ENCODE results near the gene MAN2B2.

Gene MAN2B2

DNA sequence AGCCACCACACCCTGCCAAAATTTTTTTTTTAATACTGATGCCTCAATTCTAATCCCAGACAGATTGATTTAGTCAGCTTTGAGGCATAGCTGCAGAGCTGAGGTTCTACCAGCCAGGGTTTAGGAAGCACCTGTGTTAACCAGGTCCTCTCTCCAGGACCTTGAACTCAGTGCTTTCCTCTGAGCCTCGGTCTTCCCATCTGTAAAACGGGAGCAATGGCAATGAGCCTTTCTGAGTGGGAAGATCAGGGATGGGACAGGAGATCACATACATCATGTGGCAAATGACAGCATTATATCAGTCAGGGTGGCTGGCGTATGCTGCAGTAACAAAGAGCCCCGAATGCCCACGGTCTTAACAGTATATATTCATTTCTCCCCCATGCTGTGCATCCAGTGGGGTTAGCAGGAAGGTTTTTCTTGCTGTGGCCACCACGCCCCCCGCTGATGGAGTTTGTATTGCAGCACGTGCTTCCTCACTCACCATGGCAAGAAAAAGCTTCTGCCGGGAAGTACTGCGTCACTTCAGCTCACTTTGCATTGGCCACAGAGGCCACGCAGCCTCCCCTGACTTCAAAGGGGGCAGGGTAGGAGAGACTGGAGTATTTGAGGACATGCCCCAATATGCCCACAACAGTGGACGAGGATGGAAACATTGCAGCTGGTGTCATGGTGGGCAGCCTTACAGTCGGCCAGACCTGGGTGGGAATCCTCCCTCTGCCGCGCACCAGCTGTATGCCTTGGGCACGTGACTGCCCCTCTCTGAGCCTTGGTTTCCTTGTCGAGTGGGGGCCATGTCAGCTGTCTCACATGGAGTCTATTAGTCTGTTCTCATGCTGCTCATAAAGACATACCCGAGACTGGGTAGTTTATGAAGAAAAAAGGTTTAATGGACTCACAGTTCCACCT, 41.4 kb downstream of the MAN2B2 start:
- Histone ChIP-seq H3K9me3 (replicated peaks in 1 of 11) (peaks cover 0 to 14% (median 0%) of the 10 kb centered on the region in 11 experiments; a peak in 4 of 22 replicates), H3K4me2 (no peak overlapping the region), H3K4me3 (no peak overlapping the region), H3K9ac (no peak overlapping the region), H3K27ac (no peak overlapping the region), H3K36me3 (peaks cover 59 to 94% (median 71%) of the 10 kb centered on the region in 11 experiments), H4K20me1 (peaks cover 0 to 29% (median 0%) of the 10 kb centered on the region in 11 experiments; a peak in 1 of 22 replicates), H3K27me3 (no peaks in the 10 kb centered on the region), H3K4me1 (peaks cover 0 to 32% (median 19%) of the 10 kb centered on the region in 10 experiments; a peak in 16 of 20 replicates)
- no peak for TF ChIP-seq Cebpa-rat (IDR thresholded peaks at IDR 0.05)

DNA sequence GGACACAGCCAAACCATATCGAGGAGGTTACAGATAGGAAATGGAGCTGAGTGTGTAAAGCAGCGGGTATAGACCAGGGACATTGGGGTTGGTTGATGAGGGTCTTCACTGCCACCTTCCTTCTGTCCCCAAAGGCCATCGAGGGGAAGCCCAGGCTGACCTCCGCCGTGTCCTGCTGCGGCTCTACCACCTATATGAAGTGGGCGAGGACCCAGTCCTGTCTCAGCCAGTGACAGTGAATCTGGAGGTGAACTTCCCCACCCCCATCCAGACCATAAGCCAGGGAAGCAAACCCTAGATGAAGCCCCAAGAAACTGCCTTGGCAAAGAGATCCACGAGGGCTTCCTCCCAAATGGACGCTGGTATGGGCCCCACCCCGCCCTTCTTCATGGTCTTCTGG, 42.3 kb downstream of the MAN2B2 start:
- no peak overlapping the region for H3K9ac ChIP-seq
- no peak overlapping the region for H3K4me3 ChIP-seq
- H3K27ac ChIP-seq = no peak overlapping the region
- no peak overlapping the region for H3K4me2 ChIP-seq
- peaks cover 56 to 91% (median 69%) of the 10 kb centered on the region in 11 experiments for H3K36me3 ChIP-seq
- peaks cover 0 to 23% (median 11%) of the 10 kb centered on the region in 10 experiments; a peak in 16 of 20 replicates for H3K4me1 ChIP-seq
- H3K27me3 ChIP-seq = no peaks in the 10 kb centered on the region
- peaks cover 0 to 14% (median 0%) of the 10 kb centered on the region in 11 experiments; a peak in 4 of 22 replicates for H3K9me3 ChIP-seq (replicated peaks in 1 of 11)
- peaks cover 0 to 29% (median 0%) of the 10 kb centered on the region in 11 experiments; a peak in 1 of 22 replicates for H4K20me1 ChIP-seq
- no peak for TF ChIP-seq Cebpa-rat (IDR thresholded peaks at IDR 0.05)

DNA sequence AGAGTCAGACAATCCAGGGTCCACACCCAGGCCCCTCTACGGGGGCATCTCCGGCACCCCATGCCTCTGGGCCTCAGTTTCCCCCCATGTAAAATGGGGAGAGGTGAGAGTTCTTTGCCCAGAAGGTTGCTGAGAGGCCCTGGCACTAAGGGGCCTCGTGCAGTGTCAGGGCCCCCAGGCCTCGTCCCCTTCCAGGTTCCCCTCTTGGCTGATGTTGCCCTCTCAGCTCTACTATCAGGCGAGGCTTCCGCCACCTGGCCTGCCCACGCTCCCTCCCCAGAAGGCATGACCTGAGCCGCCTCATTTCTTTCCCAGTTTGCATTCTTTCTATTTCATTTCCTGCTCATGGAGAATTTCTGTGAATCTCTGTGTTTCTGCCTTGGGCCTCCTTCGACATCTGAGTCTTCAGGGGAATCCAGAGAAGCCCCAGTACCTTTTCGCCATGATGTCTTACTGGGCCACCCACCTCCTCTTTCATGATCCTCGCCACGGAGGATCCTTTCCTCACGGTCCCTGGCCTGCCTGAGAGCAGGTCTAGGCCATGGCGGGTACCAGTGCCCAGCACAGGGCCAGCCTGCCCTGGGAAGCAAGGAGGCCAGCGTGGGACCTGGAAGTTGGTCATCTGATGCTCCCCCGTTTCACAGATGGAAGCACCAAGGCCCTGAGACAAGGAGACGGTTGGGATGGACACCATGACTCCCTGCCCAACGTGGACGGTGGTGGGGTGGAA, 43.6 kb downstream of the MAN2B2 start:
- peaks cover 0 to 29% (median 0%) of the 10 kb centered on the region in 11 experiments; a peak in 1 of 22 replicates for H4K20me1 ChIP-seq
- no peak for TF ChIP-seq Cebpa-rat (IDR thresholded peaks at IDR 0.05)
- no peak overlapping the region for H3K4me3 ChIP-seq
- peaks cover 0 to 12% (median 0%) of the 10 kb centered on the region in 10 experiments; a peak in 4 of 20 replicates for H3K4me1 ChIP-seq
- peaks cover 0 to 4% (median 0%) of the 10 kb centered on the region in 11 experiments; a peak in 1 of 22 replicates for H3K9me3 ChIP-seq (replicated peaks in 1 of 11)
- no peaks in the 10 kb centered on the region for H3K27me3 ChIP-seq
- no peak overlapping the region for H3K27ac ChIP-seq
- peaks cover 50 to 85% (median 69%) of the 10 kb centered on the region in 11 experiments for H3K36me3 ChIP-seq
- H3K4me2 ChIP-seq = no peak overlapping the region
- no peak overlapping the region for H3K9ac ChIP-seq

DNA sequence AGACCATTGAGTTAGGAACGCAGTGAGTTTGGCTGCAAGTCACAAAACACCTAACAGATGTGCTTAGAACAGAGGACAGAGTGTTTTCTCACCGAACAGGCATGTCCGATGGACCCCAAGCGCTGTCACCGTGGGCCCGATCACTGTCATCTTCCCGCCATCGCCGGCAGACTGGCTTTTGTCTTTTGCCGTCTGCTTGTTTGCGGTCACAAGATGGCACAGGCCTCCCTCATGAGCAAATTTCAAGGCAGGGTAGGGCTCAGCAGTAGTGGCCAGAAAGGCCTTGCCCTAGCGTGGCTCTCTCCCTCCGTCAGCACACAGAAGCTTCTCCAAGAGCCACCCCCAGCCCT, 44.1 kb downstream of the MAN2B2 start:
- H4K20me1 ChIP-seq = peaks cover 0 to 28% (median 0%) of the 10 kb centered on the region in 11 experiments; a peak in 1 of 22 replicates
- H3K4me2 ChIP-seq = no peak overlapping the region
- H3K27me3 ChIP-seq = no peaks in the 10 kb centered on the region
- peaks cover 0 to 8% (median 0%) of the 10 kb centered on the region in 10 experiments; a peak in 3 of 20 replicates for H3K4me1 ChIP-seq
- H3K9ac ChIP-seq = no peak overlapping the region
- no peak for TF ChIP-seq Cebpa-rat (IDR thresholded peaks at IDR 0.05)
- H3K36me3 ChIP-seq = peaks cover 49 to 80% (median 66%) of the 10 kb centered on the region in 11 experiments
- no peak overlapping the region for H3K4me3 ChIP-seq
- peaks cover 0 to 4% (median 0%) of the 10 kb centered on the region in 11 experiments; a peak in 1 of 22 replicates for H3K9me3 ChIP-seq (replicated peaks in 1 of 11)
- H3K27ac ChIP-seq = no peak overlapping the region

DNA sequence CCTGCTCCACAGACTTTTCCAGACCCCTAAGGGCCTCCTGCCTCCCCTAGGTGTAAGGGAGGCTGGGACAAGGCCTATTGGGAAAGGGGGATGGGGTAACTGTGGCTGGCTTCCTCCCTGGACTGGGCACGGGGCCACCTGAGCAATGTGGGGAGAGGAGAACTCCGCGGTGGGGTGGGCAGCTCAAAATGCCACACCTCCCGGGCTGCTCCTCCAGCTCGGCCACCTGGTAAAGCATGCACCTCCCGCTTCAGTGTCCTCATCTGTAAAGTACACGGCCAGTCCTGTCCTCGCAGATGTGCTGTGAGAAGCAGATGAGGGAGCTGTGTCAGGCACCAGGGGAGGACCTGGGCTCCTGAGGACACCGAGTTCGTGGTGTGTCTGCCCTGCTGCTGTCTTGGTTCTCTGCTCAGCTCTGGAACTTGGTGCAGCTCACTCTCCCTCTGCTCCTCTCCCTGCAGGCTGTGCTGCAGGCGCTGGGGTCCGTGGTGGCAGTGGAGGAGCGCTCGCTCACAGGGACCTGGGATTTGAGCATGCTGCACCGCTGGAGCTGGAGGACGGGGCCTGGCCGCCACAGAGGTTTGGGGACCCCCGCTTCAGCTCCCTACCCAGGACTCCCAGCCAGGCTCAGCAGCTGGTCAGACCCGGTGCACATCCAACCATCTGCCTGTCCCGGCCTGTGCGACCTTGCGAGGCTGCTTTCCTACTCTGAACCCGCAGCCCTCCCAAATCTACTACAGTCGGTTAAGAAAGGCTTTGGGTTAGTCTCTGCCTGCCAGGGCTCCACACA, 44.7 kb downstream of the MAN2B2 start:
- no peak overlapping the region for H3K27ac ChIP-seq
- H3K36me3 ChIP-seq = peaks cover 44 to 75% (median 60%) of the 10 kb centered on the region in 11 experiments
- peaks cover 0 to 4% (median 0%) of the 10 kb centered on the region in 11 experiments; a peak in 1 of 22 replicates for H3K9me3 ChIP-seq (replicated peaks in 1 of 11)
- H3K27me3 ChIP-seq = no peaks in the 10 kb centered on the region
- H3K4me1 ChIP-seq = peaks cover 0 to 2% (median 0%) of the 10 kb centered on the region in 10 experiments; a peak in 2 of 20 replicates
- peaks cover 0 to 22% (median 0%) of the 10 kb centered on the region in 11 experiments; a peak in 1 of 22 replicates for H4K20me1 ChIP-seq
- no peak overlapping the region for H3K4me3 ChIP-seq
- no peak overlapping the region for H3K9ac ChIP-seq
- H3K4me2 ChIP-seq = no peak overlapping the region
- no peak for TF ChIP-seq Cebpa-rat (IDR thresholded peaks at IDR 0.05)

DNA sequence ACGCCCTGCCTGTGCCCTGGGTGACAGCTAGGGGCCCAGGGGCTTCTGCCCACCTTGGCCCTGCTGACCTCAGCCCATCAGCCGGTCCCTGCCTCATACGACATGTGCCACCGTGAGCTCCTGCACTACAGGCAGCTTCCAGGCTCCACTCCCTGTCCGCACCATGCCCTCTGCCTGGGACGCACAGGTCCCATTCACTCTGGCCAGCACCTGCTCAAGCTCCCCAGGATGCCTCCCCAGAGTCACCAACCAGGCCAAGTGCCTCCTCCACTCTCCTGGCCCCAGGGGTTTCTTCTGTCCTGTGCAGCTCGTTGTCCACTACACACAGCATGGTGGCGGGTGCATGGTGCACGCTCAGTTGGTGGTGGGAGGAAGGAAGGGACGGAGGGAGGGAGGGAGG, 45.3 kb downstream of the MAN2B2 start:
- peaks cover 0 to 4% (median 0%) of the 10 kb centered on the region in 11 experiments; a peak in 1 of 22 replicates for H3K9me3 ChIP-seq (replicated peaks in 1 of 11)
- peaks cover 37 to 68% (median 54%) of the 10 kb centered on the region in 11 experiments for H3K36me3 ChIP-seq
- H4K20me1 ChIP-seq = peaks cover 0 to 19% (median 0%) of the 10 kb centered on the region in 11 experiments; a peak in 1 of 22 replicates
- H3K4me3 ChIP-seq = no peak overlapping the region
- H3K27me3 ChIP-seq = no peaks in the 10 kb centered on the region
- H3K27ac ChIP-seq = no peak overlapping the region
- no peak overlapping the region for H3K9ac ChIP-seq
- H3K4me1 ChIP-seq = no peaks in the 10 kb centered on the region; a peak in 1 of 20 replicates
- no peak for TF ChIP-seq Cebpa-rat (IDR thresholded peaks at IDR 0.05)
- no peak overlapping the region for H3K4me2 ChIP-seq

DNA sequence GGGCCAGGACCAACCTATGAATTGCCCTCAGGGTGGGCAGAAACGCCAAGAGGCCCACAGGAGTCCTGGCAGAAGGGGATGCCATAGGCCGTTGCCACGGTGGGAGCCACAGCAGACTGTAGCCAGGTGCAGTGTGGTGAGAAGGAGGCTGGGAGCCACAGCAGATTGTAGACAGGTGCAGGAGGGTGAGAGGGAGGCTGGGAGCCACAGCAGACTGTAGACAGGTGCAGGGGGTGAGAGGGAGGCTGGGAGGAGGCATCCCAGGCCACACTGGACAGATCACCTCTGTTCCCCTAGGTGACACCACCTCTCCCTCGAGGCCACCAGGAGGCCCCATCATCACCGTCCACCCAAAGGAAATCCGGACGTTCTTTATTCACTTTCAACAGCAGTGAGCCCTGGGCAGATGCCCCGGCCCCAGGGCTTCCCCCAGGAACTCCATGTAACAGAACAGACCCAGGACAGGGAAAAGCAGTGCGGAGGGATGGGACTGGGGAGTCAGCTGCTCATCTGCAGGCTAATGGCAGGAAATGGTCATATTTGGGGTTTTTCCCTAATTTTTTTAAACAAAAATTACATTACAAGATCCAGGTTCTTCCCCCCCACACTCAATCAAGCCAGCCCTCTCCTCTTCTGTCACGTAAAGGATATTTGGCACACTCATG, 46.0 kb downstream of the MAN2B2 start:
- TF ChIP-seq Cebpa-rat (IDR thresholded peaks at IDR 0.05) = no peak
- H3K4me3 ChIP-seq = no peak overlapping the region
- no peak overlapping the region for H3K4me2 ChIP-seq

DNA sequence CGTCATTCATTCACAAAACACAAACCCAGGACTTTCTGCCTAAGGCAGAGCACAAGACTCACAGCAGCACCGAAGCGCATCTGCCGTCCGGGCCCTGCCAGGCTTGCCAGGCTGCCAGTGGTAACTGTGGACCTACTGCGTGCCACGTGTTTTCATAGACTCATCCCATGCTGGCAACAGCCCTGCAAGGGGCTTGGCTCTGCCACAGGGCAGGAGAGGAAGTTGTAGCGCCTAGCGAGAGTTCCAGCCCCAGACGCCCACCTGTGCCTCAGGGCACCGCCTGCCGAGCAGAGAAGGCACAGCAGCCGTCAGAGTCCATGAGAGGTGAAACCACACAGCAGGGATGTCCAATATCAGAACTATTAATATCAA, 46.6 kb downstream of the MAN2B2 start:
- no peak for TF ChIP-seq Cebpa-rat (IDR thresholded peaks at IDR 0.05)
- no peak overlapping the region for H3K27ac ChIP-seq

More for the DNA sequence above, 46.0 kb downstream of the MAN2B2 start:
- peaks cover 0 to 4% (median 0%) of the 10 kb centered on the region in 11 experiments; a peak in 1 of 22 replicates for H3K9me3 ChIP-seq (replicated peaks in 1 of 11)
- no peak overlapping the region for H3K27ac ChIP-seq
- peaks cover 0 to 3% (median 0%) of the 10 kb centered on the region in 10 experiments; a peak in 2 of 20 replicates for H3K4me1 ChIP-seq
- H3K9ac ChIP-seq = no peak overlapping the region
- H3K36me3 ChIP-seq = peaks cover 32 to 62% (median 47%) of the 10 kb centered on the region in 11 experiments
- H3K27me3 ChIP-seq = no peaks in the 10 kb centered on the region
- peaks cover 0 to 19% (median 0%) of the 10 kb centered on the region in 11 experiments; a peak in 1 of 22 replicates for H4K20me1 ChIP-seq

More for the DNA sequence above, 46.6 kb downstream of the MAN2B2 start:
- Histone ChIP-seq H3K4me1 (peaks cover 0 to 3% (median 0%) of the 10 kb centered on the region in 10 experiments; a peak in 2 of 20 replicates), H3K27me3 (no peaks in the 10 kb centered on the region), H3K4me2 (no peak overlapping the region), H3K36me3 (peaks cover 27 to 56% (median 42%) of the 10 kb centered on the region in 11 experiments), H3K9ac (no peak overlapping the region), H3K4me3 (no peak overlapping the region), H4K20me1 (peaks cover 0 to 19% (median 0%) of the 10 kb centered on the region in 11 experiments; a peak in 1 of 22 replicates), H3K9me3 (replicated peaks in 1 of 11) (peaks cover 0 to 3% (median 0%) of the 10 kb centered on the region in 11 experiments; a peak in 1 of 22 replicates)
